WTC11 (cell line): ENCODE results near the gene CDRT4. TPM values are rescaled to one million over a fixed set of nuclear protein-coding genes. Genes with fewer than 3 reads are reported as not detected.

Experiments
- ATAC-seq: fragments of 200-7000 bp; cut with Tn5 transposase; 2 replicates; pipeline ENCODE4 v1.10.0; 2021; ENCODE audit warnings: mild to moderate bottlenecking, moderate library complexity
- CTCF ChIA-PET: fragments of 300-600 bp; sonication (Branson Sonifier 250); formaldehyde crosslinking; loops from one replicate; lab custom pipeline; 2021; ENCODE audit warnings: antibody characterized with exemption; lab: Charles Lee
- POLR2A ChIA-PET: fragments of 350-600 bp; sonication (Branson Sonifier 250); formaldehyde crosslinking; loops from one replicate; lab custom pipeline; 2021; ENCODE audit warnings: antibody characterized with exemption; lab: Charles Lee
- DNase-seq: peaks from one replicate; pipeline ENCODE4 v3.0.0; 2021; ENCODE audit warnings: low spot score
- H3K27ac Mint-ChIP-seq: 2 replicates; pipeline ENCODE4 v1.8.0; 2021; ENCODE audit warnings: mixed read lengths
- H3K27me3 Mint-ChIP-seq: 2 replicates; pipeline ENCODE4 v1.8.0; 2021; ENCODE audit warnings: low read depth, mild to moderate bottlenecking, moderate library complexity, mixed read lengths
- H3K36me3 Mint-ChIP-seq: 2 replicates; pipeline ENCODE4 v1.8.0; 2021; ENCODE audit warnings: mixed read lengths
- H3K4me1 Mint-ChIP-seq: 2 replicates; pipeline ENCODE4 v1.8.0; 2022; ENCODE audit warnings: mixed read lengths
- H3K4me3 Mint-ChIP-seq: 2 replicates; pipeline ENCODE4 v1.8.0; 2021; ENCODE audit warnings: mild to moderate bottlenecking, moderate library complexity, mixed read lengths
- H3K9me3 Mint-ChIP-seq: 2 replicates; pipeline ENCODE4 v1.8.0; 2021; ENCODE audit warnings: mixed read lengths
- EMX1 ChIP-seq: fragments of 250-450 bp; sonication (Bioruptor Pico); IDR thresholded peaks from 2 replicates; pipeline ENCODE4 v1.8.0; 2021; ENCODE audit warnings: mild to moderate bottlenecking
- ESRRA ChIP-seq: sonication (generic); formaldehyde crosslinking; IDR thresholded peaks from 2 replicates; pipeline ENCODE4 v1.8.1; 2022; ENCODE audit warnings: mild to moderate bottlenecking, missing genetic modification reagents, borderline replicate concordance
- FOXK1 ChIP-seq: sonication (generic); formaldehyde crosslinking; IDR thresholded peaks from 2 replicates; pipeline ENCODE4 v1.8.0; 2022; ENCODE audit warnings: mild to moderate bottlenecking, moderate library complexity, missing genetic modification reagents
- GABPB1 ChIP-seq: sonication (generic); formaldehyde crosslinking; IDR thresholded peaks from 2 replicates; pipeline ENCODE4 v1.8.1; 2023; ENCODE audit warnings: mild to moderate bottlenecking, missing genetic modification reagents
- JUN ChIP-seq: sonication (generic); formaldehyde crosslinking; IDR thresholded peaks from 2 replicates; pipeline ENCODE4 v1.8.0; 2023; ENCODE audit warnings: mild to moderate bottlenecking, missing genetic modification reagents
- NFATC4 ChIP-seq: fragments of 250-450 bp; sonication (Bioruptor Pico); IDR thresholded peaks from 2 replicates; pipeline ENCODE4 v1.9.0; 2021; ENCODE audit warnings: mild to moderate bottlenecking
- NR3C1 ChIP-seq: sonication (generic); formaldehyde crosslinking; conservative IDR thresholded peaks from 2 replicates; pipeline ENCODE4 v1.8.1; 2023; ENCODE audit warnings: low read depth, mild to moderate bottlenecking, missing genetic modification reagents
- SMAD3 ChIP-seq: sonication (generic); formaldehyde crosslinking; IDR thresholded peaks from 2 replicates; pipeline ENCODE4 v1.8.0; 2022; ENCODE audit warnings: missing genetic modification reagents, mild to moderate bottlenecking, borderline replicate concordance
- ZNF263 ChIP-seq: sonication (generic); formaldehyde crosslinking; IDR thresholded peaks from 2 replicates; pipeline ENCODE4 v1.8.1; 2022; ENCODE audit warnings: low read depth, mild to moderate bottlenecking, moderate library complexity, missing genetic modification reagents
- ZNF416 ChIP-seq: fragments of 250-450 bp; sonication (Bioruptor Pico); IDR thresholded peaks from 2 replicates; pipeline ENCODE4 v1.9.0; 2021; ENCODE audit warnings: mild to moderate bottlenecking, inconsistent platforms
- ZNF423 ChIP-seq: fragments of 250-450 bp; sonication (Bioruptor Pico); IDR thresholded peaks from 2 replicates; pipeline ENCODE4 v2.1.2; 2022; ENCODE audit warnings: mild to moderate bottlenecking, moderate library complexity
- total RNA-seq: library from RNA; stranded (reverse); gene quantifications from 3 replicates; pipeline ENCODE4 v1.2.3, GENCODE V29; 2021
- TF ChIP-seq, protein P1 (sequence below): fragments of 250-450 bp; sonication (Bioruptor Pico); IDR thresholded peaks from 2 replicates; pipeline ENCODE4 v2.1.2; 2022; ENCODE audit warnings: mild to moderate bottlenecking, moderate library complexity
- TF ChIP-seq, protein P2 (sequence below): sonication (generic); formaldehyde crosslinking; conservative IDR thresholded peaks from 2 replicates; pipeline ENCODE4 v1.8.1; 2023; ENCODE audit warnings: mild to moderate bottlenecking, low read depth, missing genetic modification reagents, moderate library complexity
- TF ChIP-seq, protein P3 (sequence below): sonication (generic); formaldehyde crosslinking; IDR thresholded peaks from 2 replicates; pipeline ENCODE4 v1.8.1; 2022; ENCODE audit warnings: mild to moderate bottlenecking, moderate library complexity, missing genetic modification reagents
- TF ChIP-seq, protein P4 (sequence below): sonication (generic); formaldehyde crosslinking; IDR thresholded peaks from 2 replicates; pipeline ENCODE4 v1.8.0; 2022; ENCODE audit warnings: mild to moderate bottlenecking, missing genetic modification reagents

The CDRT4 gene
- total RNA-seq, 1 experiment from 2014 or later: 4.9 TPM

DNA sequence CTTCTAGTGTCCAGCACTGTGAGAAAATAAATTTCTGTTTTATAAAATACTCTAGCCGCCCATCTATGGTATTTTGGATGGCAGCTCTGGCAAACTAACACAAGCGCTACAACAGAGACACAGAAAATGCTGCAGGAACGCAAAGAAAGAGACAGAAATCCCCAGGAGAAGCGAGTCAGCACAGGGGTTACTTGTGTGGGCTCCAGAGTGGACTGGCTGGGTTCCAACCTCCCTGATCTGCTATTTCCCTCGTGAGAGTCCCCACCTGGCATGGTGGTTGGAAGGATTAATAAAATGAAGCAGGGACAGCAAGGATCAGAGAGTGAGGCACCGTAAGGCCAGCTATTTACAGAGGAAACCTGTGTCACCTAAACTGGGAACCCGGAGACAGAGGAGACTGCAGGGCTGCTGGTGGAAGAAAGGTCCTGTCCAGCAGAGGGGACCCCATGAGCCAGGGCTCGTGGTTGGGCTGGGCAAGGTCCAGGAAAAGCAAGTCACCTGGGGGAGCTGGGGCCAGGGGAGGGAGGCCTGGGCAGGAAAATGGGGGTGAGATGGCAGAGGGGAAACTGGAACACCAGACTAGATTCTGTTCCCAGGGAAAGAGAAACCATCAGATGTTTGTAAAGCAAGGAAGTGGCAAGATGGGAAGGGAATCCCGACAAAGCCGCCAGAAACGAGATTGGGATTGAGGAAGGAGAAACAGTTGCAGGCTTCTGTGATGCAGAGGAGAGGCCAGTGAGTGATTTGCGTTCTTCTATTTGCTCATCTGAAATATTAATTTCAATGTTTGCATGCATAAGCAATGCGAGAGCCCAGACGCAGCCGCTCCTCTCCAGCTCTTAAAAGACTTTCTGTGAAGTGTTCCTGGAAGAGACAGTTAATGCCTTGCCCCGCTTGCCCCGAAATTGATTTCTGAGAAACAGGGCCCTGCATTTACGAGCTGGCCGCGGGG, 63.0 kb downstream of the CDRT4 start:
- ChIA-PET POLR2A (no interaction called here), CTCF (interaction anchor here (1.1 kb wide), 1 partner anchor 32 kb away, joined by 3 read pairs; no protein-coding TSS in a partner anchor)
- TF ChIP-seq GABPB1 (CRISPR knock-in tag): no peak
- TF ChIP-seq, protein P1, sequence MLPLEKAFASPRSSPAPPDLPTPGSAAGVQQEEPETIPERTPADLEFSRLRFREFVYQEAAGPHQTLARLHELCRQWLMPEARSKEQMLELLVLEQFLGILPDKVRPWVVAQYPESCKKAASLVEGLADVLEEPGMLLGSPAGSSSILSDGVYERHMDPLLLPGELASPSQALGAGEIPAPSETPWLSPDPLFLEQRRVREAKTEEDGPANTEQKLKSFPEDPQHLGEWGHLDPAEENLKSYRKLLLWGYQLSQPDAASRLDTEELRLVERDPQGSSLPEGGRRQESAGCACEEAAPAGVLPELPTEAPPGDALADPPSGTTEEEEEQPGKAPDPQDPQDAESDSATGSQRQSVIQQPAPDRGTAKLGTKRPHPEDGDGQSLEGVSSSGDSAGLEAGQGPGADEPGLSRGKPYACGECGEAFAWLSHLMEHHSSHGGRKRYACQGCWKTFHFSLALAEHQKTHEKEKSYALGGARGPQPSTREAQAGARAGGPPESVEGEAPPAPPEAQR (CRISPR knock-in tag): no peak
- TF ChIP-seq, protein P2, sequence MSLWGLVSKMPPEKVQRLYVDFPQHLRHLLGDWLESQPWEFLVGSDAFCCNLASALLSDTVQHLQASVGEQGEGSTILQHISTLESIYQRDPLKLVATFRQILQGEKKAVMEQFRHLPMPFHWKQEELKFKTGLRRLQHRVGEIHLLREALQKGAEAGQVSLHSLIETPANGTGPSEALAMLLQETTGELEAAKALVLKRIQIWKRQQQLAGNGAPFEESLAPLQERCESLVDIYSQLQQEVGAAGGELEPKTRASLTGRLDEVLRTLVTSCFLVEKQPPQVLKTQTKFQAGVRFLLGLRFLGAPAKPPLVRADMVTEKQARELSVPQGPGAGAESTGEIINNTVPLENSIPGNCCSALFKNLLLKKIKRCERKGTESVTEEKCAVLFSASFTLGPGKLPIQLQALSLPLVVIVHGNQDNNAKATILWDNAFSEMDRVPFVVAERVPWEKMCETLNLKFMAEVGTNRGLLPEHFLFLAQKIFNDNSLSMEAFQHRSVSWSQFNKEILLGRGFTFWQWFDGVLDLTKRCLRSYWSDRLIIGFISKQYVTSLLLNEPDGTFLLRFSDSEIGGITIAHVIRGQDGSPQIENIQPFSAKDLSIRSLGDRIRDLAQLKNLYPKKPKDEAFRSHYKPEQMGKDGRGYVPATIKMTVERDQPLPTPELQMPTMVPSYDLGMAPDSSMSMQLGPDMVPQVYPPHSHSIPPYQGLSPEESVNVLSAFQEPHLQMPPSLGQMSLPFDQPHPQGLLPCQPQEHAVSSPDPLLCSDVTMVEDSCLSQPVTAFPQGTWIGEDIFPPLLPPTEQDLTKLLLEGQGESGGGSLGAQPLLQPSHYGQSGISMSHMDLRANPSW (CRISPR knock-in tag): no peak
- no peak for TF ChIP-seq ZNF263 (CRISPR knock-in tag)
- no peak for TF ChIP-seq ZNF423 (CRISPR knock-in tag)
- no peak for TF ChIP-seq NR3C1
- no peak for TF ChIP-seq ESRRA
- TF ChIP-seq NFATC4: no peak
- no peak for TF ChIP-seq EMX1 (CRISPR knock-in tag)
- TF ChIP-seq, protein P3, sequence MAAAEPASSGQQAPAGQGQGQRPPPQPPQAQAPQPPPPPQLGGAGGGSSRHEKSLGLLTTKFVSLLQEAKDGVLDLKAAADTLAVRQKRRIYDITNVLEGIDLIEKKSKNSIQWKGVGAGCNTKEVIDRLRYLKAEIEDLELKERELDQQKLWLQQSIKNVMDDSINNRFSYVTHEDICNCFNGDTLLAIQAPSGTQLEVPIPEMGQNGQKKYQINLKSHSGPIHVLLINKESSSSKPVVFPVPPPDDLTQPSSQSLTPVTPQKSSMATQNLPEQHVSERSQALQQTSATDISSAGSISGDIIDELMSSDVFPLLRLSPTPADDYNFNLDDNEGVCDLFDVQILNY (CRISPR knock-in tag): no peak
- TF ChIP-seq, protein P4, sequence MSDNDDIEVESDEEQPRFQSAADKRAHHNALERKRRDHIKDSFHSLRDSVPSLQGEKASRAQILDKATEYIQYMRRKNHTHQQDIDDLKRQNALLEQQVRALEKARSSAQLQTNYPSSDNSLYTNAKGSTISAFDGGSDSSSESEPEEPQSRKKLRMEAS: no peak
- H3K27ac Mint-ChIP-seq: no peak overlapping the region
- DNase-seq (no peak), ATAC-seq (no peak)
- H3K4me1 Mint-ChIP-seq: no peaks in the 10 kb centered on the region
- no peaks in the 10 kb centered on the region for H3K9me3 Mint-ChIP-seq
- no peaks in the 10 kb centered on the region; the same call in 1 of the 2 replicates for H3K27me3 Mint-ChIP-seq
- no peaks in the 10 kb centered on the region for H3K36me3 Mint-ChIP-seq
- H3K4me3 Mint-ChIP-seq: no peak overlapping the region

DNA sequence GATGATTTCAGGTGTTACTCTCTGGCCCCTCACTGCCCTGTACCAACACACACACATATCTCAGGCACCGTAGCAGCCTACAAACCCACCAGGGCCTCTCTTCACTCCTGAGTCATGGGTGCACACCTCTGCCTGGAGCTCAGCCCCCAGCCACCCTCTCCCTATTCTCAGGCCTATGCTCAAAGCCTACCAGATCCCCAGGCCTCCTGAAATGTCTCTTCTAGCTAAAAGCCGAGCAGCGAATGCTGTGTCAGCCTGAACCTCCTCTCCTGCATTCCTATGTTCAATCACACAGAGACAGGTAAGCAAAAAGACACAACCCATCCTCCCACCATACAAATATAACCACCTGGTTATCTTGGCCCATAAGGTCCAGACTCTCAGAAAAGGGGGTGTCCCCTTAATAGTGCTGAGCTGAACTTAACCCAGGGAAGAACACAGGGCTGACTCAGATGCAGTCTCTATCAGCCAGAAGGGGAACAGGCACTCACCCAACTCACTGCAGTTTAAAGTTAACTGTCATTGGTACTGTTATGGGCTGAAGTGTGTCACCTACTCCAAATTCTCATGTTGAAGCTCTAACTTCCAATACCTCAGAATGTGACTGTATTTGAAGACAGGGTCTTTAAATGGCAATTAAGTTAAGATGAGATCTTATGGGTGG, 64.0 kb downstream of the CDRT4 start:
- H3K27me3 Mint-ChIP-seq: no peaks in the 10 kb centered on the region
- no peak for DNase-seq
- H3K27ac Mint-ChIP-seq: no peak overlapping the region
- ChIA-PET POLR2A (no interaction called here), CTCF (interaction anchor here (1.1 kb wide), 1 partner anchor 33 kb away, joined by 3 read pairs; no protein-coding TSS in a partner anchor)
- no peak for TF ChIP-seq JUN (CRISPR knock-in tag)
- no peak for TF ChIP-seq ZNF416
- TF ChIP-seq, protein P1 (CRISPR knock-in tag): no peak
- no peak for TF ChIP-seq FOXK1 (CRISPR knock-in tag)
- TF ChIP-seq SMAD3 (CRISPR knock-in tag): no peak
- TF ChIP-seq GABPB1 (CRISPR knock-in tag): no peak
- H3K9me3 Mint-ChIP-seq: no peaks in the 10 kb centered on the region
- no peaks in the 10 kb centered on the region for H3K36me3 Mint-ChIP-seq
- ATAC-seq: no peak
- H3K4me3 Mint-ChIP-seq: no peak overlapping the region
- H3K4me1 Mint-ChIP-seq: no peaks in the 10 kb centered on the region
